ENCODE results near the gene PKNOX2. TPM values are rescaled to one million over a fixed set of nuclear protein-coding genes. Genes with fewer than 3 reads are reported as not detected.
A peak's percentile ranks its signal among the peaks of the same experiment; 100 is the strongest.

The PKNOX2 gene
- total RNA-seq, 1 donor from 2014 or later: 17.8 TPM

DNA sequence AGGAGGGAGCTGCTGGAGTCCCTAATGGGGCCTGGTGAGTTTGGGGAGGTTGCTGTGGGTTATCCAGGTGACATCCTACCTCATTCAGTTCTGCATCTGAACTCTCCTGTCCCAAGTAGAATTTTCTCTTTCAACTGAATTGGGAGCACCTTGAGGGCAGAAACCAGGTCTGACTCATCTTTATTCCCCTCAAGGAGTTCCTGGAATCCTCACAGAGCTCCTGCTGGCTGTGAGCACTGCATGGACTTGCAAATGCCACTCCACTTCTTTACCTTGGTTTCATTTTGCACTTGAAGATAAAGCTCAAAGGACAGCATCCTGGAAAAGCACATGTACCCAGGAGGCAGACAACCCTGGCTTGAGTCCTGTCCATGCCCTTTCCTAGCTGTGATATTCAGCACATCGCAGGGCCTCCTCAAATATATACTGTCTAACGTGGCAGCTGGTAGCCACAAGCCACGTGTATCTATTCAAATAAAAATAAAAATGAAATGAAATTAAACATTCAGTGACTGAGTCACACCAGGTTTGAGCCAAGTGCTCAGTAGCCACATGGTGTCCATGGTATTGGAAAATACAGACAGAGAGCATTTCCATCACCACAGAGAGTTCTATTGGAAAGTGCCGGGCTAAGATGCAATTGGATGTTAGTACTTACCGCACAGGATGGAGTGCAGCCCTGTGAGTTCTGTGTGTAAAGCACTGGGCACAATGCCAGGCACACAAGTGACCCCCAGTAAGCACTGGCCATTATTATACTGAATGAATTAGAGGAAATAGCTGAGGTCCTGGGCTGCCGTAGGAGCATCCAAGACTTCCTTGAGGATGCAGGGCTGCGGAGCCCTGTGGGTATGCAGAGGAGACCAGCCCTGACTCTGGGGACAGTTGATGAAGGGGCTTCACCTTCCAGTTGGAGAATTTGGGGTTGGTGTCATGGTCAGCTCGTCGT is 149.0 kb downstream of the PKNOX2 start:
- TF ChIP-seq, protein P1, sequence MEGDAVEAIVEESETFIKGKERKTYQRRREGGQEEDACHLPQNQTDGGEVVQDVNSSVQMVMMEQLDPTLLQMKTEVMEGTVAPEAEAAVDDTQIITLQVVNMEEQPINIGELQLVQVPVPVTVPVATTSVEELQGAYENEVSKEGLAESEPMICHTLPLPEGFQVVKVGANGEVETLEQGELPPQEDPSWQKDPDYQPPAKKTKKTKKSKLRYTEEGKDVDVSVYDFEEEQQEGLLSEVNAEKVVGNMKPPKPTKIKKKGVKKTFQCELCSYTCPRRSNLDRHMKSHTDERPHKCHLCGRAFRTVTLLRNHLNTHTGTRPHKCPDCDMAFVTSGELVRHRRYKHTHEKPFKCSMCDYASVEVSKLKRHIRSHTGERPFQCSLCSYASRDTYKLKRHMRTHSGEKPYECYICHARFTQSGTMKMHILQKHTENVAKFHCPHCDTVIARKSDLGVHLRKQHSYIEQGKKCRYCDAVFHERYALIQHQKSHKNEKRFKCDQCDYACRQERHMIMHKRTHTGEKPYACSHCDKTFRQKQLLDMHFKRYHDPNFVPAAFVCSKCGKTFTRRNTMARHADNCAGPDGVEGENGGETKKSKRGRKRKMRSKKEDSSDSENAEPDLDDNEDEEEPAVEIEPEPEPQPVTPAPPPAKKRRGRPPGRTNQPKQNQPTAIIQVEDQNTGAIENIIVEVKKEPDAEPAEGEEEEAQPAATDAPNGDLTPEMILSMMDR (IDR thresholded peaks at IDR 0.05): no peak
- H3K36me3 ChIP-seq: no peaks in the 10 kb centered on the region
- DNase-seq (no peak), ATAC-seq (no peak)
- H3K4me1 ChIP-seq: peaks cover 7% of the 10 kb centered on the region
- intact Hi-C loops (cut with DNase I): no loop called here
- H3K27me3 ChIP-seq: no peaks in the 10 kb centered on the region
- H3K27ac ChIP-seq: no peak overlapping the region
- no peaks in the 10 kb centered on the region for H3K9me3 ChIP-seq
- no peak overlapping the region for H3K4me3 ChIP-seq

DNA sequence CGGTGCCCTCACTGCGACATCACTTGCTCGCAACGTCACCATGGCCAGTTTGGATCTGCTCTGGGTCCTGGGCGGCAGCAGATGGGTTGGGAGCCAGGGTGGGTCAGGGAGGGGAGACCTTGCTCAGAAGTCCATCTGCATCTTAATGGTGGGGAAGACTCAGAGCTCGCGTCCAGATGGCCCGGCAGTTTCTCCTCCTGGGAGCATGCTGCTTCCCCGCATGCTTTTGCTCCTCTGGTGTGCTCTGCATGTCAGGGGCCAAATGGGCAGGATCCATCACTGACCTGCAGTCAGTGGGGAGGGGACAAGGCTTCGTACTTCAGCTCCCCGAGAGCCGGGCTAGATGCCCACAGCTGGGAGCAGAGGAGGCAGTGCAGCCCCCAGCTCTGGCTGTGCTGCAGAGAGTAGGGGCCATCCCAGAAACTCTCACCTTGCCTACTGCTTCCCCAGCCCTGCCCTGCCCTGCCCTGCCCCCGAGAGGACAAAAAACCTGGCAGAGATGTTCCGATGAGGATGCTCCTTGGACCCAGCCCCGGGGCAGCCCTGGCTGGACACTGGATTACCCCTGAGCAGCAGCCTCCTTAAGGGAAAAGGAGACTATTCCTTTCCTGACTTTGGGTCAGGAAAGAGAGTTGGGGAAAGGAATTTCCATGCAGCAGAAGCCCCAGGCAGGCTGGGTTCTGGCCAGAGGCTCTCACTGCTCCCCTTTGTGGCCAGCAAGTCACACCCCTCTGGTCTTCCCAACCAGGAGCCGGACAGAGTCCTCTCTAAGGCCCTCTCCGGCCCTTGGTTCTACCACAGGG is 149.9 kb downstream of the PKNOX2 start:
- no peaks in the 10 kb centered on the region for H3K36me3 ChIP-seq
- H3K4me1 ChIP-seq: peaks cover 7% of the 10 kb centered on the region
- no peaks in the 10 kb centered on the region for H3K27me3 ChIP-seq
- no peak for DNase-seq
- H3K4me3 ChIP-seq: no peak overlapping the region
- peak; percentile 20 for ATAC-seq
- TF ChIP-seq, protein P1 (IDR thresholded peaks at IDR 0.05): no peak
- H3K27ac ChIP-seq: no peak overlapping the region
- intact Hi-C loops (cut with DNase I): no loop called here
- no peaks in the 10 kb centered on the region for H3K9me3 ChIP-seq

DNA sequence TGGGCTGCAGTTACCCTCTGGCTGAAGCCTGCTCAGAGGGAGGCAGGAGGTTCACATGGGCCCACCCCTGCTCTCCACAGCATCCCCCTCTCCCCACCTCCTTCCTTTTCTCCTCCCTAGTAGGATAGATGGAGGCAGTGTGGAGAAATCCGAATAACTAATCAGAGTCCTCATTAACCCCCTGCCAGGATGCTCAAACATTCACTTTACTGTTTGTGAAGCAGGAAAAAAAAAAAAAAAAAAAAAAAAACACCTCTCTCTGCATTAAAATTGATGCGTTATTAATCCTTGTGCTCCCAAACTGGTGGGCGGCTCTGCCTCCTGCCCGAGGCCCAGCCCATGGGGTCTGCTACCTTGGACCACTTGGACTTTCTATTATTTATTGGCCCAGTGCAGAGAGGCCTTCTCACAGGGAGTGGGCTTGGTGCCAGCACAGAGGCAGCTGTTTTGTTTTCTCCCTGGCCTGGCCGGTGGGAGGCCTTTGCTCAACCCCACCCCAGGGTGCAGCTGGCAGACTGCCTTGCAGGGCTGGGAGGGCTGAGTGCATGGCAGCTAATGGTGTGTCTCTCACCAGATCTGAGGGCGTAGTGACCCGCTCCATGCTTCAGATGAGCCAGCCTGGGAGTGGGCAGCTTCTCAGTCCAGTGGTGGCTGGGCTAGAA is 150.7 kb downstream of the PKNOX2 start:
- intact Hi-C loops (cut with DNase I): no loop called here
- Histone ChIP-seq H3K4me3 (no peak overlapping the region), H3K27ac (peak overlapping the region; percentile 24), H3K36me3 (no peaks in the 10 kb centered on the region), H3K4me1 (peaks cover 7% of the 10 kb centered on the region), H3K27me3 (no peaks in the 10 kb centered on the region), H3K9me3 (no peaks in the 10 kb centered on the region)
- ATAC-seq (peak; percentile 18), DNase-seq (no peak)
- TF ChIP-seq, protein P1 (IDR thresholded peaks at IDR 0.05): no peak

DNA sequence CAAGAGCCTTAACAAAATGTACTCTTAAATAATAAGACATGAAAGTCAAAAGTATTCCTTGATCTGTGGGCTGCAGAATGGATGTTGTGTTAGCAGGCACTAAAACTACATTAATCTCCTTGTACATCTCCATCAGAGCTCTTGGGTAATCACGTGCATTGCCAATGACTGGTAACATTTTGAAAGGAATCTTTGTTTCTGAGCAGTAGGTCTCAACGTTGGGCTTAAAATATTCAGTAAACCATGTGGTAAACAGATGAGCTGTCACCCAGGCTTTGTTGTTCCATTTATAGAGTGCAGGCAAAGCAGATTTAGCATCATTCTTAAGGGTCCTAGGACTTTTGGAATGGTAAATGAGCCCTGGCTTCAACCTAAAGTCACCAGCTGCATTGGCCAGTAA is 152.9 kb downstream of the PKNOX2 start:
- H3K27ac ChIP-seq: no peak overlapping the region
- H3K27me3 ChIP-seq: no peaks in the 10 kb centered on the region
- intact Hi-C loops (cut with DNase I): no loop called here

DNA sequence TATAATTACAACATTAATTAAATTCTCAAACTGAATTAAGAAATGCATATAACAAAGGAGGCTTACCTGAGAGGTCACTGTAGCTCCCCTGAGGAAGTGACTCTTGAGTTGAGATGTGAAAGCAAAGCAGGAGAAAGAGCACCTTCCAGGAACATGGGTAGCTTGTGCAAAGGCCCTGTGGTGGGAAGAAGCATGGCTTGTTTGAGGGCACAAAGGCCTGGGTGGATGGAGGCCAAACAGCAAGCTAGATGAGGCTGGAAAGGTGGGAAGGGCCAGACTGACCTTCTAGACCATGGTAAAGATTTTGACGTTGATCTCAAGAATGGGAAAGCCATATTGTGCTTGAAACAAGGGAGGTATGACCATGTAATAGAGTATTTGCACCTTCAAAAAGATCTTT is 155.1 kb downstream of the PKNOX2 start:
- no peaks in the 10 kb centered on the region for H3K27me3 ChIP-seq
- no peak overlapping the region for H3K27ac ChIP-seq
- no peak overlapping the region for H3K4me3 ChIP-seq
- DNase-seq: no peak
- no peaks in the 10 kb centered on the region for H3K9me3 ChIP-seq
- no peak for ATAC-seq
- TF ChIP-seq, protein P1 (IDR thresholded peaks at IDR 0.05): no peak
- no peaks in the 10 kb centered on the region for H3K36me3 ChIP-seq
- no peaks in the 10 kb centered on the region for H3K4me1 ChIP-seq
- intact Hi-C loops (cut with DNase I): no loop called here

More for the DNA sequence above, 152.9 kb downstream of the PKNOX2 start:
- TF ChIP-seq, protein P1 (IDR thresholded peaks at IDR 0.05): no peak
- DNase-seq: no peak
- ATAC-seq: no peak
- Histone ChIP-seq H3K36me3 (no peaks in the 10 kb centered on the region), H3K9me3 (no peaks in the 10 kb centered on the region), H3K4me1 (peaks cover 7% of the 10 kb centered on the region), H3K4me3 (no peak overlapping the region)

Data from upper lobe of right lung (tissue), 1 donor.